CD4-positive, alpha-beta T cell treated with Interleukin-12 subunit alpha and Interleukin-12 subunit beta, for 1 hour (primary cell): ENCODE data around the gene ARID5B.
A peak's percentile ranks its signal among the peaks of the same experiment; 100 is the strongest.

ENCODE experiments used
- DNase-seq: peaks from one replicate; pipeline ENCODE4 v3.0.0-alpha.2; 2020

The ARID5B gene

GRCh38 chr10:62082729-62083411 is 181.4 kb downstream of the ARID5B start:
- peak; percentile 65 for DNase-seq

- peak; percentile 64 for DNase-seq
Measured at GRCh38 chr10:62083412-62084267, 182.1 kb downstream of the ARID5B start.

- no peak for DNase-seq
Measured at GRCh38 chr10:62084451-62084850, 183.0 kb downstream of the ARID5B start.

GRCh38 chr10:62085404-62085803 is 183.9 kb downstream of the ARID5B start:
- no peak for DNase-seq

GRCh38 chr10:62085821-62086220 is 184.3 kb downstream of the ARID5B start:
- no peak for DNase-seq

GRCh38 chr10:62087329-62087728 is 185.8 kb downstream of the ARID5B start:
- no peak for DNase-seq

GRCh38 chr10:62088786-62089185 is 187.3 kb downstream of the ARID5B start:
- DNase-seq, result no peak

- no peak for DNase-seq
Measured at GRCh38 chr10:62092301-62093030, 191.0 kb downstream of the ARID5B start.

- DNase-seq, result no peak
Measured at GRCh38 chr10:62093863-62094291, 192.4 kb downstream of the ARID5B start.

GRCh38 chr10:62095181-62096122 is 194.0 kb downstream of the ARID5B start:
- DNase-seq, result no peak

- DNase-seq, result no peak
Measured at GRCh38 chr10:62096256-62096933, 194.9 kb downstream of the ARID5B start.

GRCh38 chr10:62098278-62099121 is 197.0 kb downstream of the ARID5B start:
- DNase-seq, result no peak

- DNase-seq, result no peak
Measured at GRCh38 chr10:62099299-62099698, 197.8 kb downstream of the ARID5B start.

- DNase-seq, result no peak
Measured at GRCh38 chr10:62103857-62104256, 202.4 kb downstream of the ARID5B start.

GRCh38 chr10:62106929-62107519 is 205.5 kb downstream of the ARID5B start:
- DNase-seq, result no peak

GRCh38 chr10:62108759-62109586 is 207.5 kb downstream of the ARID5B start:
- no peak for DNase-seq

GRCh38 chr10:62109587-62110293 is 208.2 kb downstream of the ARID5B start:
- DNase-seq, result no peak

GRCh38 chr10:62112300-62112699 is 210.8 kb downstream of the ARID5B start:
- DNase-seq, result no peak

GRCh38 chr10:62112963-62113362 is 211.5 kb downstream of the ARID5B start:
- DNase-seq, result no peak
